Measurements from ENCODE around the gene GALNT2. TPM values are rescaled to one million over a fixed set of nuclear protein-coding genes. Genes with fewer than 3 reads are reported as not detected.

GALNT2 gene
- total and polyA plus RNA-seq, 3 donors from 2014 or later, result 63.0 to 135 (median 114) TPM

DNA sequence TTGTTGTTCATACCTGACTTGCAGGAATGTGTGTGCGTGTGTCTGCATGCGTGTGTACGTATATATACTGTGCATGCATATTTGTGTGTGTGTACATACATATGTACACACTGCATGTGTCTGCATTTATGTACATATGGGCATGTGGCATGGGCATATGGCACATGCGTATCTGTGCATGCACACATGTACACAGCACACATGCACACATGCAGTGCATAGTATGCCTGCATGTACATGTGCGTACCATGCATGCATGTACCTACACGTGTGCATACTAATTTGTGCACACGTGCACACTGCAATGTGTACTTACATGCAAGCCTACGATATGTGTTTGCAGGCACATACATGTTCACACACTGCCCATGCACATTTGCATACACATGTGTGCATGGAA lies 43.9 kb downstream of the GALNT2 start:
- Histone ChIP-seq H3K27ac (no peak overlapping the region), H3K9me3 (no peaks in the 10 kb centered on the region), H3K4me1 (peaks cover 18% of the 10 kb centered on the region), H3K4me3 (no peak overlapping the region), H3K36me3 (ENCODE audit: low read depth, missing control alignments) (no peaks in the 10 kb centered on the region), H3K27me3 (no peaks in the 10 kb centered on the region)
- 89 to 90% methylated on average over 8 of the region's 8 CpGs for WGBS, 2 donors
- intact Hi-C loops (cut with DNase I; ENCODE audit: low total_unique reads), result no loop called here
- TF ChIP-seq, protein P1, sequence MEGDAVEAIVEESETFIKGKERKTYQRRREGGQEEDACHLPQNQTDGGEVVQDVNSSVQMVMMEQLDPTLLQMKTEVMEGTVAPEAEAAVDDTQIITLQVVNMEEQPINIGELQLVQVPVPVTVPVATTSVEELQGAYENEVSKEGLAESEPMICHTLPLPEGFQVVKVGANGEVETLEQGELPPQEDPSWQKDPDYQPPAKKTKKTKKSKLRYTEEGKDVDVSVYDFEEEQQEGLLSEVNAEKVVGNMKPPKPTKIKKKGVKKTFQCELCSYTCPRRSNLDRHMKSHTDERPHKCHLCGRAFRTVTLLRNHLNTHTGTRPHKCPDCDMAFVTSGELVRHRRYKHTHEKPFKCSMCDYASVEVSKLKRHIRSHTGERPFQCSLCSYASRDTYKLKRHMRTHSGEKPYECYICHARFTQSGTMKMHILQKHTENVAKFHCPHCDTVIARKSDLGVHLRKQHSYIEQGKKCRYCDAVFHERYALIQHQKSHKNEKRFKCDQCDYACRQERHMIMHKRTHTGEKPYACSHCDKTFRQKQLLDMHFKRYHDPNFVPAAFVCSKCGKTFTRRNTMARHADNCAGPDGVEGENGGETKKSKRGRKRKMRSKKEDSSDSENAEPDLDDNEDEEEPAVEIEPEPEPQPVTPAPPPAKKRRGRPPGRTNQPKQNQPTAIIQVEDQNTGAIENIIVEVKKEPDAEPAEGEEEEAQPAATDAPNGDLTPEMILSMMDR (IDR thresholded peaks at IDR 0.05), result no peak
- TF ChIP-seq POLR2A (IDR thresholded peaks at IDR 0.05), result no peak
- DNase-seq, result no peak

DNA sequence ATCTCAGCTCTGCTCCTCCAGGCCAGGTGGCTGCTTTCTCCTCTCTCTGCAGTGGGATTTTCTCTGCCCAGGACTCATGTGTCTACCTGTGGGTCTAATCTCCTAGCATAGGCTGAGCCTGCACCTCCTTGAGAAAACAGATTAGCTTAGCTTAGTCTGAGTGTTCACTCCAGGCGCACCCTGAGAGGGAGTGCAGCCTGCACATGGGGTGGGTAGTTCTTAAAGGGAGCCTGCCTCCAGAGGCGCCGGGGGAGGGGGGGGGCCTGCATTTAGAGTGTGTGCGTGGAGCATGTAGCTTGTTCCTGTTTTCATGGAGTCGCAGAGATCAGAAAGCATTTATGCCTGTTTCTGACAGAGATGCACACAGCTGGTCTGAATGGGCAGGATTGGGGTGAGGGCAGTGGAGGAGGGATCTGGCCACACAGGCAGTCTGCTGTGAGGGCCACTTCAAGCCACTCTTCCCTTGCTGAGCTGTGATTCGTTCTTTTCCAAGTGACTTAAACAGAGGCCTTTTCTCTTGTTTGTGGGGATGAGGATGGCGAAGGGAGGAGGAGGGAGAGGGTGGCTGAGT lies 45.2 kb downstream of the GALNT2 start:
- H3K4me3 ChIP-seq, result no peak overlapping the region
- H3K4me1 ChIP-seq, result peaks cover 18% of the 10 kb centered on the region
- peak overlapping the region in 1 of 2 donors; percentile 18 for H3K27ac ChIP-seq
- TF ChIP-seq POLR2A (IDR thresholded peaks at IDR 0.05), result no peak
- TF ChIP-seq, protein P1 (IDR thresholded peaks at IDR 0.05), result no peak
- no peaks in the 10 kb centered on the region for H3K36me3 ChIP-seq (ENCODE audit: low read depth, missing control alignments)
- DNase-seq, result no peak
- H3K9me3 ChIP-seq, result no peaks in the 10 kb centered on the region
- intact Hi-C loops (cut with DNase I; ENCODE audit: low total_unique reads), result no loop called here
- no peaks in the 10 kb centered on the region for H3K27me3 ChIP-seq
- WGBS, 2 donors, result 72 to 75% methylated on average over 7 of the region's 7 CpGs

DNA sequence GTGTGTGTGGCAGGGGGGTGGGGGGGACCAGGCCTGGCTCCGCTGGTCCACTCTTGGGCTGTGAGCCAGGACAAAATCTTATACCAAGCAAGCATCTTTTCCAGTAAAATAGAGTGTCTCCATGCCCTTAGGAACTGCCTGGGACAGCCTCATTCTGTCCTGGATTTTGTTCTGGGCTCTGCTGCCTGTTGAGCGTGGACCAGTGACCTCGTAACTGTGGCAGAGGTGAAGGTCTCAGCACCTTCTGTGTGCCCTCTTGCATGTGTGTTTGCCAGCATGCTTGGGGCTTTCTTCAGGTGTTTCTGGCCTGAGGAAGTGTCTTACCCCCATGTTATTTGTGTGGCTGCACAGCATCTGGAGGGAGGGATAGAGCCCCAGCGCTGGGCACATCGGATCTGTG lies 45.7 kb downstream of the GALNT2 start:
- intact Hi-C loops (cut with DNase I; ENCODE audit: low total_unique reads), result no loop called here
- Histone ChIP-seq H3K4me3 (no peak overlapping the region), H3K27ac (no peak overlapping the region), H3K36me3 (ENCODE audit: low read depth, missing control alignments) (no peaks in the 10 kb centered on the region), H3K27me3 (no peaks in the 10 kb centered on the region), H3K4me1 (peaks cover 18% of the 10 kb centered on the region), H3K9me3 (no peaks in the 10 kb centered on the region)
- no peak for TF ChIP-seq POLR2A (IDR thresholded peaks at IDR 0.05)
- TF ChIP-seq, protein P1 (IDR thresholded peaks at IDR 0.05), result no peak
- 68 to 100% methylated on average over 3 to 5 of the region's 5 CpGs for WGBS, 2 donors
- DNase-seq, result no peak

DNA sequence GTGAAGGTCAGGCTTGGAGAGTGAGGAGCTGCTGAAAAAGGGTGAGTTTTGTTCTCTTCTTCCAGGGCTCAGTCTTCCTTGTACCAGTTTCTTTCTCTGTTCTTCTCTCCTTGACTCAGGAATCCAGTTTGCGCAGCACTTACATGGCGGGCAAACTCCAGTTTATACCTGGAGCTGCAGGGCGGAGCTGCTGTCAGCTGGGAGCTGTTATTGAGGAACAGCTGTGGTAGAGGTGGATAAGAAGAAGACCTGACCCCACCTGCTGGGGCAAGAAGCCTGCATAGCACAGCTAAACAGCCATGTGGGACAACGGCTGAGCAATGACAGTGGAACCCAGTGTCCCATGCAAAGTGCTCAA lies 46.2 kb downstream of the GALNT2 start:
- Histone ChIP-seq H3K4me1 (peaks cover 18% of the 10 kb centered on the region), H3K27me3 (no peaks in the 10 kb centered on the region), H3K27ac (peak overlapping the region; percentile 18 to 35), H3K36me3 (ENCODE audit: low read depth, missing control alignments) (no peaks in the 10 kb centered on the region), H3K4me3 (no peak overlapping the region), H3K9me3 (no peaks in the 10 kb centered on the region)
- WGBS, 2 donors, result 97 to 100% methylated on average over 4 of the region's 4 CpGs
- TF ChIP-seq POLR2A (IDR thresholded peaks at IDR 0.05), result no peak
- TF ChIP-seq, protein P1 (IDR thresholded peaks at IDR 0.05), result no peak
- DNase-seq, result no peak
- intact Hi-C loops (cut with DNase I; ENCODE audit: low total_unique reads), result no loop called here

DNA sequence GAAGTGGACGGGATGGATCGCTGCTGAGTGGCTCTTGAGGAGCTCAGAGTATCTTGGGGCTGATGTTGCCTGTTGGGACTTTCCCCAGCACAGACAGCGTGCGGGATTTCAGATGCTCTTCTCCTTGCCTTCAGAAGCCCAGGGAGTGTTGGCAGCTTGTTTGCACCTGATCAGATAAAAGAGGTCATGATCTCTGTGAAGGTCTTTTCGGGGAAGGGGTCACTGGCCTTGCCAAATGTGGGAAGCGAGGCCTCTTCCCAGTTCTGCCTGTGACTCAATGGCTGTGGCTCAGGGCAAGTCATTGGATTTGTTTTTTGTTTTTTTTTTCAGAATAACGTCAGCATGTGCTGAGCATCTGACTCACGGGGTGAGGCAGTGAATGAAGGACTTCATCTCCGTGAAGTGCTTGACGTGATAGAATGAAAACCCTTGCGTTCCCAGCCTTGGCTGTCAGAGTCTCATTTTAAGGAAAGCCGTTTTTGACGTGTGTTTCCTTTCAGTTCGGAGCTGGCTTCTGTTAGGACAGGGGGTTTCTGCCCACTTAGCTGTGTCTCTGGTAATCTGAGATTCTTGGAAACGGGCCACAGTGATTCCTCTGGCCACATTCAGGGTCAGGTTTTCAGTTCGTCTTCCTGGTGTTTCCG lies 46.7 kb downstream of the GALNT2 start:
- intact Hi-C loops (cut with DNase I; ENCODE audit: low total_unique reads), result no loop called here
- Histone ChIP-seq H3K9me3 (no peaks in the 10 kb centered on the region), H3K4me3 (no peak overlapping the region), H3K27me3 (no peaks in the 10 kb centered on the region), H3K4me1 (peaks cover 18% of the 10 kb centered on the region), H3K27ac (peak overlapping the region; percentile 18 to 35), H3K36me3 (ENCODE audit: low read depth, missing control alignments) (no peaks in the 10 kb centered on the region)
- TF ChIP-seq POLR2A (IDR thresholded peaks at IDR 0.05), result no peak
- TF ChIP-seq, protein P1 (IDR thresholded peaks at IDR 0.05), result no peak
- WGBS, 2 donors, result 53 to 71% methylated on average over 17 of the region's 17 CpGs
- DNase-seq, result no peak
